SK-N-SH (cell line): ENCODE data around the gene C3. TPM values are rescaled to one million over a fixed set of nuclear protein-coding genes. Genes with fewer than 3 reads are reported as not detected.

ENCODE experiments used
- CTCF ChIA-PET: fragments of 300-600, 350-600 bp; formaldehyde crosslinking; extraction: SDS; loops from one replicate; lab custom pipeline; 2021; lab: Yijun Ruan, JAX
- POLR2A ChIA-PET: fragments of 350-600 bp; sonication (Branson Sonifier 250); formaldehyde crosslinking; extraction: SDS; loops from one replicate; lab custom pipeline; 2020; ENCODE audit warnings: antibody characterized with exemption, inconsistent platforms; lab: Yijun Ruan, JAX
- DNase-seq: peaks from one replicate; pipeline ENCODE4 v3.0.0; 2012
- H2AFZ ChIP-seq: fragments of 200-600 bp; sonication (generic); 2 replicates; pipeline ENCODE4 v1.8.1; 2016; ENCODE audit warnings: antibody characterized with exemption, mild to moderate bottlenecking, low read depth
- H3F3A ChIP-seq: fragments of 200-600 bp; sonication (generic); replicated peaks from 2 replicates; pipeline ENCODE3; 2016; ENCODE audit warnings: antibody characterized with exemption, mild to moderate bottlenecking; ENCODE audit not compliant: insufficient read depth
- H3K27ac ChIP-seq, 2 experiments: fragments of 200-500 bp in 1 of 2; fragments of 200-600 bp in 1 of 2; sonication (Bioruptor generic) in 1 of 2; sonication (generic), shearing (Covaris generic) in 1 of 2; 2 replicates each; pipeline versions ENCODE4 v1.5.1 to v1.6.1; 2014 to 2016; ENCODE audit warnings: low read depth in 2 of 2, inconsistent platforms in 1 of 2, low read length in 1 of 2, mild to moderate bottlenecking in 1 of 2, mixed read lengths in 1 of 2
- H3K27me3 ChIP-seq: fragments of 200-600 bp; sonication (generic), shearing (Covaris generic); 2 replicates; pipeline ENCODE4 v1.6.1; 2016; ENCODE audit warnings: mixed run types; ENCODE audit not compliant: insufficient read depth
- H3K36me3 ChIP-seq, 2 experiments: fragments of 200-500 bp in 1 of 2; fragments of 200-600 bp in 1 of 2; sonication (Bioruptor generic) in 1 of 2; sonication (generic) in 1 of 2; replicated peaks in 1 of 2; 2 replicates each; pipeline versions ENCODE3 to v1.5.1; 2014 to 2016; ENCODE audit warnings: low read length in 1 of 2, mild to moderate bottlenecking in 1 of 2; ENCODE audit not compliant: insufficient read depth in 2 of 2, control insufficient read depth in 1 of 2
- H3K4me1 ChIP-seq, 2 experiments: fragments of 200-500 bp in 1 of 2; fragments of 200-600 bp in 1 of 2; sonication (Bioruptor generic) in 1 of 2; sonication (generic), shearing (Covaris generic) in 1 of 2; 2 replicates each; pipeline versions ENCODE4 v1.5.1 to v1.6.1; 2014 to 2016; ENCODE audit warnings: low read depth in 1 of 2, low read length in 1 of 2, mixed run types in 1 of 2; ENCODE audit not compliant: insufficient read depth in 2 of 2, control insufficient read depth in 1 of 2
- H3K4me2 ChIP-seq: fragments of 200-600 bp; sonication (generic), shearing (Covaris generic); 2 replicates; pipeline ENCODE4 v1.6.1; 2017; ENCODE audit warnings: mixed run types
- H3K4me3 ChIP-seq, 2 experiments: fragments of 200-500 bp in 1 of 2; fragments of 200-600 bp in 1 of 2; sonication (Bioruptor generic) in 1 of 2; sonication (generic), shearing (Covaris generic) in 1 of 2; 2 replicates each; pipeline versions ENCODE4 v1.5.1 to v1.8.1; 2014 to 2016; ENCODE audit warnings: low read depth in 2 of 2, inconsistent platforms in 1 of 2, low read length in 1 of 2, mild to moderate bottlenecking in 1 of 2, mixed read lengths in 1 of 2, moderate library complexity in 1 of 2
- H3K79me2 ChIP-seq: fragments of 200-600 bp; sonication (generic); 2 replicates; pipeline ENCODE4 v1.8.1; 2017; ENCODE audit warnings: mild to moderate bottlenecking; ENCODE audit not compliant: insufficient read depth
- H3K9ac ChIP-seq: fragments of 200-600 bp; sonication (generic); 2 replicates; pipeline ENCODE4 v1.6.1; 2017; ENCODE audit warnings: mixed run types
- H3K9me2 ChIP-seq: fragments of 200-600 bp; sonication (generic); 2 replicates; pipeline ENCODE4 v1.6.1; 2017; ENCODE audit warnings: mixed run types
- H3K9me3 ChIP-seq: fragments of 200-600 bp; sonication (generic); 2 replicates; pipeline ENCODE4 v1.6.1; 2017; ENCODE audit warnings: mixed run types, mild to moderate bottlenecking, moderate library complexity
- H4K20me1 ChIP-seq: fragments of 200-600 bp; sonication (generic); 2 replicates; pipeline ENCODE4 v1.6.1; 2017; ENCODE audit warnings: mild to moderate bottlenecking, mixed run types; ENCODE audit not compliant: insufficient read depth
- CTCF ChIP-seq: fragments of 200-600 bp; sonication (generic); IDR thresholded peaks from 2 replicates; pipeline ENCODE4 v1.6.1; 2017; ENCODE audit warnings: antibody characterized with exemption, mild to moderate bottlenecking, moderate library complexity
- FOSL2 ChIP-seq: IDR thresholded peaks from 2 replicates; pipeline ENCODE4 v1.4.0; 2012; ENCODE audit warnings: low read depth, mild to moderate bottlenecking, moderate library complexity, borderline replicate concordance
- FOXJ3 ChIP-seq: sonication (generic); formaldehyde crosslinking; IDR thresholded peaks from 2 replicates; pipeline ENCODE4 v1.5.1; 2020; ENCODE audit warnings: mild to moderate bottlenecking, missing genetic modification reagents
- FOXM1 ChIP-seq: IDR thresholded peaks from 2 replicates; pipeline ENCODE4 v1.4.0; 2012; ENCODE audit warnings: low read depth, mild to moderate bottlenecking
- GABPA ChIP-seq: IDR thresholded peaks from 2 replicates; pipeline ENCODE4 v1.4.0; 2012; ENCODE audit warnings: low read depth, mild to moderate bottlenecking
- IRF3 ChIP-seq: fragments of 150-350 bp; IDR thresholded peaks from 2 replicates; pipeline ENCODE4 v1.6.1; 2016; ENCODE audit warnings: mild to moderate bottlenecking, low read depth, low read length
- MEF2A ChIP-seq: IDR thresholded peaks from 2 replicates; pipeline ENCODE4 v1.4.0; 2012; ENCODE audit warnings: low read depth, borderline replicate concordance
- MXI1 ChIP-seq: IDR thresholded peaks from 2 replicates; pipeline ENCODE4 v1.6.1; 2012; ENCODE audit warnings: mild to moderate bottlenecking, low read depth, low read length, improper control_type of control experiment
- NFIC ChIP-seq: IDR thresholded peaks from 2 replicates; pipeline ENCODE4 v1.4.0; 2012; ENCODE audit warnings: borderline replicate concordance
- NRF1 ChIP-seq: IDR thresholded peaks from 2 replicates; pipeline ENCODE4 v1.6.1; 2012; ENCODE audit warnings: low read depth, mild to moderate bottlenecking, low read length
- PBX3 ChIP-seq: IDR thresholded peaks from 2 replicates; pipeline ENCODE4; 2012
- RCOR1 ChIP-seq: fragments of 150-350 bp; IDR thresholded peaks from 2 replicates; pipeline ENCODE4 v1.6.1; 2017; ENCODE audit warnings: antibody characterized with exemption, low read length
- RFX5 ChIP-seq: IDR thresholded peaks from 2 replicates; pipeline ENCODE4 v1.6.1; 2012; ENCODE audit warnings: mild to moderate bottlenecking, improper control_type of control experiment, low read length
- RXRA ChIP-seq: IDR thresholded peaks from 2 replicates; pipeline ENCODE4 v1.4.0; 2012; ENCODE audit warnings: low read depth, mild to moderate bottlenecking, borderline replicate concordance
- SIN3A ChIP-seq: IDR thresholded peaks from 2 replicates; pipeline ENCODE4 v1.6.1; 2012; ENCODE audit warnings: low read depth, mild to moderate bottlenecking, low read length, moderate library complexity, borderline replicate concordance
- TAF1 ChIP-seq: IDR thresholded peaks from 2 replicates; pipeline ENCODE4 v1.6.1; 2012; ENCODE audit warnings: low read depth, mild to moderate bottlenecking, low read length, moderate library complexity, borderline replicate concordance
- TCF12 ChIP-seq: IDR thresholded peaks from 2 replicates; pipeline ENCODE4 v1.4.0; 2012
- ZBTB33 ChIP-seq: IDR thresholded peaks from 2 replicates; pipeline ENCODE4 v1.4.0; 2012; ENCODE audit warnings: low read depth, borderline replicate concordance
- WGBS: methylation state at CpG from one replicate; pipeline ENCODE4 v1.1.6; 2017; ENCODE audit warnings: low lambda C conversion rate; 5-methylcytosine and 5-hydroxymethylcytosine counted together
- polyA plus RNA-seq, 3 experiments: library from polyadenylated mRNA; depleted of rRNA; stranded (reverse); fragments of >200 nt; gene quantifications; 2 replicates each; pipeline ENCODE4 v1.2.3, GENCODE V29; 2012

C3 gene
- polyA plus RNA-seq, 1 of the 3 experiments (the other 2 are of a cell fraction), result 0.67 TPM

GRCh38 chr19:6677495-6677882, 43.0 kb downstream of the C3 start:
- no peaks in the 10 kb centered on the region for H3K9me2 ChIP-seq
- H4K20me1 ChIP-seq, result no peaks in the 10 kb centered on the region
- H3K4me2 ChIP-seq, result no peak overlapping the region
- no peaks in the 10 kb centered on the region for H3K79me2 ChIP-seq
- no peaks in the 10 kb centered on the region for H3K9me3 ChIP-seq
- no peak overlapping the region for H3K4me3 ChIP-seq
- no peak overlapping the region for H3K27ac ChIP-seq
- H3K9ac ChIP-seq, result no peak overlapping the region
- H2AFZ ChIP-seq, result no peak overlapping the region
- peaks cover 21% of the 10 kb centered on the region; the same call in 1 of the 2 replicates for H3K27me3 ChIP-seq
- no peak for DNase-seq
- H3F3A ChIP-seq, result no peaks in the 10 kb centered on the region
- CTCF ChIA-PET, result no interaction called here
- POLR2A ChIA-PET, result no interaction called here
- WGBS, result 63% methylated on average over 9 of the region's 10 CpGs
- no peak for TF ChIP-seq TAF1
- no peaks in the 10 kb centered on the region for H3K36me3 ChIP-seq
- peaks cover 0 to 4% of the 10 kb centered on the region in 2 experiments; a peak in 1 of 4 replicates for H3K4me1 ChIP-seq

- H3K79me2 ChIP-seq, result no peaks in the 10 kb centered on the region
- no peaks in the 10 kb centered on the region for H3K9me2 ChIP-seq
- ChIA-PET CTCF (no interaction called here), POLR2A (no interaction called here)
- no peaks in the 10 kb centered on the region for H3F3A ChIP-seq
- no peak overlapping the region for H2AFZ ChIP-seq
- H3K36me3 ChIP-seq, result no peaks in the 10 kb centered on the region
- no peak for TF ChIP-seq CTCF
- no peak for TF ChIP-seq SIN3A
- no peak for TF ChIP-seq FOXM1
- TF ChIP-seq MXI1, result no peak
- no peak for TF ChIP-seq FOSL2
- no peak for TF ChIP-seq PBX3
- no peak for TF ChIP-seq NRF1
- TF ChIP-seq RFX5, result no peak
- no peak for TF ChIP-seq RXRA
- no peak for TF ChIP-seq FOXJ3 (CRISPR knock-in tag)
- no peak for TF ChIP-seq GABPA
- no peak for TF ChIP-seq ZBTB33
- TF ChIP-seq MEF2A, result no peak
- no peak for TF ChIP-seq NFIC
- no peak for TF ChIP-seq TCF12
- no peak for TF ChIP-seq RCOR1
- no peak for TF ChIP-seq IRF3
- no peak overlapping the region for H3K9ac ChIP-seq
- H3K27me3 ChIP-seq, result peaks cover 24% of the 10 kb centered on the region
- H3K4me3 ChIP-seq, result no peak overlapping the region
- no peaks in the 10 kb centered on the region for H4K20me1 ChIP-seq
- H3K4me2 ChIP-seq, result no peak overlapping the region
- H3K27ac ChIP-seq, result no peak overlapping the region
- no peaks in the 10 kb centered on the region for H3K9me3 ChIP-seq
- peaks cover 0 to 4% of the 10 kb centered on the region in 2 experiments; a peak in 1 of 4 replicates for H3K4me1 ChIP-seq
- WGBS, result 35% methylated on average over 8 of the region's 8 CpGs
- no peak for DNase-seq
Observed at GRCh38 chr19:6676288-6676687, 44.2 kb downstream of the C3 start.
